GM21529 (cell line): ENCODE measurements around the gene PACS2.

Experiments
- ATAC-seq: cut with Tn5 transposase; IDR thresholded peaks from one replicate; pipeline ENCODE4 v1.9.1; 2021; ENCODE audit not compliant: unreplicated experiment

The PACS2 gene

DNA sequence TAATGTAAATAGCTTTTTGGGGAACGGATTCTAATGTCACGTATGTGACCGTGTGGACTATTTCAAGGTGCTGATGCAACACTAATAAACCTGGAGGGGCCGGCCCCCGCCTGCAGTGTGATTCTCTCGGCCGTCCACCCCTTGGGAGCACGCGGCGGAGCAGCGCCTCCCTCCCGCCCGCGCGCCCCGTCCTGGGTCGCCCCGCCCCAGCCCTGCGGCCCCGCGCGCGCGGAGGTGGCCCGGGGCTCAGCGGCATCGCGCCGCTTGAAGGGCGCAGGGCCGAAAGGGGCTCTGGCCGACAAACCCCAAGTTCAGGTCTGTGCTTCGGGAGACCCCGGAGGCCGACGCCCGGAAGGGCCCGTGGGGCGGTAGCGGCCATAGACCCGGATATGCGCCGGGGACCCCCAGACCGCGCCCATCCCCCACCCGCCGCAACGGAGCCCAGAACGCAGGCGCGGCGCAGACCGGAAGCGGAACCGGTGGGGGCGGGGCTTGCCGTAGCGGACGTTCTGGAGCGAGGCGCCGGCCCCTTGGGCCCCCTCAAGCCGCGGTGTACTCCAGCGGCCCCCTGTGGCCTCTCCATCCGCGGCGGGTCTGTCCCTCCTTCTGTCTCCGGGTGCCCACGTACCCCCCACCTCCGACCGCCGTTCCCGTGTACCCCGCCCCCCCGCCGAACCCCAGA is 83.6 kb downstream of the PACS2 start, which contains the start of gene TEX22:
TEX22 (plus strand) TSS at position 495 of the 682 bp plus-strand sequence. CDS start 803 bp downstream, outside the sequence.
- peak; percentile 83 for ATAC-seq

DNA sequence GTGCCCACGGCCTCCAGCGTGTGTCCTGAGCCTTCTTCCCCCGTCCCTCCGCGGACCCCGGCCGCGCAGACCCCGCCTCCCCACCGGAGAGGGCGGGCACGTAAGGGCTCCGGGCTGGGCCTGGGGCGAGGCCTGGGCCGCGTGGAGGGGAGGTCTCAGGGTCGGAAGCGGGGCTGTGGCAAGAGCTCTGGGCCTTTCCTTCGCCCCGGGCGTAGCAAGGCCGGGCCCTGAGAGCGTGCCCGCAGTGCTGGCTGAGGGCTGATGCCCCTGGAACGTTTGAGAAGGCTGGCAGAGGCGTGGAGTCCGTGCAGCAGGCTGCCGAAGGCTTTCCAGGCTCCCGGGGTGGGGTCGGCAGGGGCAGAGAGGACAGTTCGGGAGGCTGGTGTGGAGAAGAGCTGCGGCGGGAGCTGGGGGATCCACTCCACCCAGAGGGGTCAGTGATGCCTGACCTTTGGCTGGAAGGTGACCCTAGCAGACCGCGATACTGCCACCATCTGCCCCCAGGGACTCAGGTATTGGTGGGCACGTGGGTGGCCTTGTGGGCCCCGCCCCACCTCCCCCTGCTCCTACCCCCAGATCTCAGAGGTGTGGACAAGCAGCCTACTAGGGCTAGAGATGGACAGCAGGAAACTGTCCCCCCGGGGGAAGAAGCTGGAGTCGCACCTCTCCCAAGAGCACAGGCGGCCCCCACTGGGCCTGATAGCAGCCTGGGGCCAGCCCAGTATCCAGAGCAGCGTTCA is 84.3 kb downstream of the PACS2 start:
- ATAC-seq: peak; percentile 33

DNA sequence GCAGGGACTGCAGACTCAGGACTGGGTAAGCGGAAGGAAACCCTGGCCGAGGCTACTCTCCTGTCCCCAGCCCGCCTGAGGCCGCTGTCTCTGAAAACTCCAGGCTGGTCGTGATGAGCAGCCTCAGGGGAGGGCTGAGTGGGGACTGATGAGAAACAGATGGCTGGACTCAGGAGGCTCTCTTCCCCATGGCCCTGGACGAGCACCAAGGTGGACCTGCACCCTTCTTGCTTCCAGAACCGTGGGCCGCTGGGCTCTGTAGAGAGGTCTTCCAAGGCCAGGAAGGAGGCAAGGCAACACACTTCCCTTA is 84.9 kb downstream of the PACS2 start:
- no peak for ATAC-seq

DNA sequence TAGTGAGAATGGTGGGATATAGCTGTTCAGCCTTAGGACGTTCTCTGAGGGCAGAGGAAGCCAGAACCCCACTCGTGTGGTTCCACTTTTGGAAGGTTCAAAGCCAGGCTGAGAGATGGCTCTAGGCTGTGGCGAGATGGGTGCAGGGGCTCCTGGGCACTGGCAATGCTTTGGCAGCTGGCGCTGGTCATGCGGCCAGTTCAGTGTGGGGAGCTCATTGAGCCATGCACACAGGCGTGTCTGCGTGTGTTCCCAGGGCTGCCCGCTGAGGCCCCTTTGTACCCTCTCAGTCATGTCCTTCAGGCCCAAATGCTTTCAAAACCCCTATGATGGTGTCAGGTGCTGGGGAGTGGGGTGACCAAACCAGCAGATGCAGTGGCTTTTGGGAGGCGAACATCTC is 85.5 kb downstream of the PACS2 start:
- ATAC-seq: no peak

DNA sequence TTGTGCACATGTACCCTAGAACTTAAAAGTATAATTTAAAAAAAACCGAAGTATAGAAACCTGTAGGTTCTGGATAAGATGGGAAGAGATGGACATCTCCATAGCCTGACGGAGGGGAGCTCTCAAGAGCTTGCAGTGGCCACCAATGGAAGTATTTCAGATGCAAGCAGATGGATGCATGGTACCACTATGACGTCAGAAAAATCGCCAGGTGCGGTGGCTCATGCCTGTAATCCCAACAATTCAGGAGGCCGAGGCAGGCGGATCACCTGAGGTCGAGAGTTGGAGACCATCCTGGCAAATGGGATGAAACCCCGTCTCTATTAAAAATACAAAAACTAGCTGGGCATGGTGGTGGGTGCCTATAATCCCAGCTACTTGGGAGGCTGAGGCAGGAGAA is 87.2 kb downstream of the PACS2 start:
- ATAC-seq: no peak

DNA sequence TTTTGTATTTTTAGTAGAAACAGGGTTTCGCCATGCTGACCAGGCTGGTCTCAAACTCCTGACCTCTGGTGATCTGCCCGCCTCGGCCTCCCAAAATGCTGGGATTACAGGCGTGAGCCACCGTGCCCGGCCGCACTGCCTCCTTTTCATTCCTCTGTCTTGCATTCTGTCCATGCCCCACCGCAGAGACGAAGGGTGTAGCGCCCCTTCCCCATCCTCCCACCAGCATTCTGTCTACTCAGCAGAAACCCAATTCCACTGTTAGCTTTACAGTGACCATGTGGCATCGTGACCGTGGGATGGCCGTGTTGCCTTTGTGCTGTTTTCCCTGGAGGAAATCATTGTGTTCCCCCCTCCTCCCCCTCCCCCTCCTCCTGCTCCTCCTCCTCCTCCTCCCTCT is 94.0 kb downstream of the PACS2 start:
- ATAC-seq: no peak

DNA sequence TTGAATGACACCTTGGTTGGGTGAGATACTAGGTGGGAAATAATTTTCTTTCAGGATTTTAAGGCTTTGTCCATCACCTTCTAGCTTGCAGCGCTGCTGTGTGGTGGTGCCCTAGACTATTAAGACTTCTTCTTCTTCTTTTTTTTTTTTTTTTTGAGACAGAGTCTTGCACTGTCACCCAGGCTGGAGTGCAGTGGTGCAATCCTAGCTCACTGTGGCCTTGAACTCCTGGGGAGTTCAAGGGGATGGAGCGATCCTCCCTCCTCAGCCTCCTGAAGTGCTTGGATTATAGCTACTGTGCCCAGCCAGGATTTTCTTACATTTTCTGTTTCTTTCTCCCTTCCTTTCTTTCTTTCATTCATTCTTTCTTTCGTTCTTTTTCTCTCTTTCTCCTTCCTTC is 94.8 kb downstream of the PACS2 start:
- no peak for ATAC-seq

DNA sequence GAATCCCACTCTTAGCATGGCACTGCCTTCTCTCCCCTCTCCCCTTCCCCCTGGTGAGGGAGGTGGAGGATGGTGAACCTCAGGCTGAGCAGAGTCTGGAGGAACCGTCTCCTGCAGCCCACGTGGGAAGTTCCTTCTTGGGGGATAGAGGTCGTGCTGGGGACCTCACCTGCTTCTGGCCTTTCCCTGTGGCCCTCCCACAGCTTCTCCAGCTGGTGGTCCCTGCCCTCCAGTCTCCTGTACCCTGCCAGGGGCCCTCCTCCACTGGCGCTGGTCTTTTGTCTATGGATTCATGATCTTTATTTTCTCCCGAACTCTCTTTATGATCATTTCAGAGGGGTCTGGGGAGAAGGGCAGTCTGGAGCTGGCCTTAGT is 96.1 kb downstream of the PACS2 start:
- no peak for ATAC-seq

DNA sequence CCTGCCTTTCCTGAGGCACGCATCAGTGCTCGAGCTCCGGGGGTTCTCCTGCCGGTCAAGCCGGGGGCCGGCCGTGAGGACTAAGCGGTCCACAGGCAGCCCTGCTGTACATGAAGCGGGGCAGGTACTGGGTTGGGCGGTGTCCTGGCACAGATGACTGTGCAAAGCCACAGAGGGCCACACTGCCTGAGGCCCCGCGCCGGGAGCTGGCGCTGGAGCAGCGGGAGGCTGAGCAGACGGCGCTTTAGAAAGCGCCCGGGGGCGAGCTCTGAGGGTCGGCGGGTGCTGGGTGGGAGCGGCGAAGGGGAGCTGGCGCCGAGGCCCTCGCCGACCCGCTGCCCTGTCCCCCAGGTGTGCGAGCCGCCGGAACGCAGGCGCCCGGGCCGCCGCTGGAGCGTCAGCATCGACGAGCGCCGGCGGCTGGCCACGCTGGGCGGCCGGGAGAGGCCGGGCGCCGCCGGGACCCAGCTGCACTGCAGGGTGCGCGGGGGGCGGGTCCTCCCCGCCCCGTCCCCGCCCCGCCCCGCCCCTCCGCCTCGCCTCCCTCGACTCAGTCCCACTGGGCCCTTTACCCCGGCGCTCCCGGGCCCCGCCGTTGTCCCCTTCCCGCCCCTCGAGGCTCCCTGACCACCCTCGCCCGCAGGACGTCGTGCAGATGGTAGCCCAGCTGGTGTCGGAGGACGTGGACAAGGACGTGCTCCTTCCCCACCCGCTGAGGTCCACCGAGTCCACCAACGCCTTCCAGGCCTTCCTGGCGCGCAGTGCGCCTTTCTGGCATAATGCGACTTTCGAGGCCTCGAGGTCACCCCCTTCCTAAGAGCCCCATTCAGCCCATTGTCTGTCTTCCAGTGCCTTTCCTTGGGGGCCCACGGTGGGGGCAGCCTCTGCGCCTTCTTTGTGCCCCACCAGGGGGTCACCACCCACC is 96.7 kb downstream of the PACS2 start:
- ATAC-seq: no peak

DNA sequence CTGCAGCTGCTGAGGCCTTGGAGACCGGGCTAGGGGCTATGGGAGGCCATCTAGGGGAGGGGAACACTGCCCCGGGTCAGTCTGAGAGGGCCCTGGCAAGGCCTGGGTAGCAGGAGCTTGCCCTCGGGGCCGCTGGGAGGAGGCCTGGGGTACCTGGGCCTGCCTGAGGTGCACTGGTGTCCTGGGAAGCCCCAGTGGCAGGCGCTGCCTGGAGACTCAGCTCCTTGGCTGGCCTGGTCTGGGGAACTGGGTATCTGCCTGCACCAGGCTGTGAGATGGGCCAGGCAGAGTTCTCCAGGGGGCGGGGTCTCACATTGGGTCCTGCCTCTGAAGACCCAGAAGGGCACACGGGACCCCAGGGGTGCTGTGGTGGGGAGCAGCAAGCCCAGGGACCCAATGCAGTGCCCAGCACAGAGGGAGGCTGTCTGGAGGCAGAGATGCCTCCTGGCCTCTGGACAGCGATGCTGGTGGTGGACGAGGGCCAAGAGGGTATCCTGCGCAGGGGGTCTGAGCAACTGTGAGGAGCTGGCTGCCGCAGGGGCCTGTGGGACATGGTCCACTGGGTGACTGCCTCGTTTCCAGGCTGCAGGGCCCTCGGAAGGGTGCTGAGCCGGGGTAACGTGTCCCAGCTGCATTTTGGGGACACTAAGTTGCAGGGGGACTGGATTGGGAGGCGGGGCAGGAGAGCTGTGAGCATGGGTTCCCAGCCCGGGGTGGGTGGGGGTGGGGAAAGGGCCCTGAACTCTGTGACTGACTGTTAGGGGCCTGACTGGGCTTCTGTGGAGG is 97.6 kb downstream of the PACS2 start:
- ATAC-seq: no peak

DNA sequence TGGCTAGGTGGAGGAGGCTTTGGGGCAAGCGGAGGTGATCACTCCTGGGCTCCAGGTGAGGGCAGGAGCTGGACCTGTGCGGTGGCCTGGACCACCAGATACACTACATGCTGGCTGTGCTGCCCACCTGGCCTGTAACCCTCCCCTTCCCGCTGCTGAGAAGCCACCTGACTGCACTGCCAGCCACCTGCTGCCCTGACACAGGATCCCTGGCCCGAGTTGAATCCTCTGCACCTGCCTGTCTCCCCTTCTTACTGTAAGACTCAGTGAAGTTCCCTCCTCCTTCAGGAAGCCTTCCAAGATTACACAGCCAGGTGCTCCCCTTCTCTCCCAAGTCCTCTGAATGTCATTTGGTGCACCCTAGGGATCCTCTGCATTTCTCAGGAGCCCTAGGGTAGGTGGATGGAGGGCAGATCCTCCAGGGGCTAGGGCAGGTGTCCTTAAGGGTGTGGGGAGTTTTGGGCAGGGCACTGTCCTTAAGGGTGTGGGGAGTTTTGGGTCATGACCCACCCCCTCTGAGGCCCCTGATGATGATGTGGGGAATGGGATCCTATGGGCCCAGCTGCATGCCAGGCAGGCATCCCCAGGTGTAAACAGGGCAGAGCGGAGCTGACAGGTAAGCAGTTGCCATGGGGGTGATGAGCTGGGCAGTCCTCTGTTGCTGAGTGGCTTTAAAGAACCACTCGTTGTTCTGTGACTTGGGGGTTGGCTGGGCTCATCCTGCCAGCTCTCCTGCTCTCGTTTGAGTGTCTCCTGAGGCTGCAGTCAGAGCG is 98.4 kb downstream of the PACS2 start:
- ATAC-seq: no peak

DNA sequence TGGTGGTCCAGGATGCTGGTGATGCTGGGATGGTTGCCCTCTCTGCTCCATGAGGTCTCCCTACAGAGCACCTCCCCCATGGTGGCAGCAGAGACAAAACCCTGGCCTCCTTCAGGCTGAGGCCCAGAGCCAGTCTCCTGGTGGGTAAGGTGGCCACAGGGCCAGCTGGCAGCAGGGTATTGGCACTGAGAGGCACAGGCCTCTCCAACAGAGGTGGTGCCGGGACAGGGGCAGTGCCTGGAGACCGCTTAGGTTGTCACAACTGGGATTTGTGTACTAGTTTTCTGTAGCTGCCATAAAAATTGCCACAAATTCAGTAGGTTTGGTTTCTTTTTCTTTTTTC is 99.0 kb downstream of the PACS2 start:
- ATAC-seq: no peak

DNA sequence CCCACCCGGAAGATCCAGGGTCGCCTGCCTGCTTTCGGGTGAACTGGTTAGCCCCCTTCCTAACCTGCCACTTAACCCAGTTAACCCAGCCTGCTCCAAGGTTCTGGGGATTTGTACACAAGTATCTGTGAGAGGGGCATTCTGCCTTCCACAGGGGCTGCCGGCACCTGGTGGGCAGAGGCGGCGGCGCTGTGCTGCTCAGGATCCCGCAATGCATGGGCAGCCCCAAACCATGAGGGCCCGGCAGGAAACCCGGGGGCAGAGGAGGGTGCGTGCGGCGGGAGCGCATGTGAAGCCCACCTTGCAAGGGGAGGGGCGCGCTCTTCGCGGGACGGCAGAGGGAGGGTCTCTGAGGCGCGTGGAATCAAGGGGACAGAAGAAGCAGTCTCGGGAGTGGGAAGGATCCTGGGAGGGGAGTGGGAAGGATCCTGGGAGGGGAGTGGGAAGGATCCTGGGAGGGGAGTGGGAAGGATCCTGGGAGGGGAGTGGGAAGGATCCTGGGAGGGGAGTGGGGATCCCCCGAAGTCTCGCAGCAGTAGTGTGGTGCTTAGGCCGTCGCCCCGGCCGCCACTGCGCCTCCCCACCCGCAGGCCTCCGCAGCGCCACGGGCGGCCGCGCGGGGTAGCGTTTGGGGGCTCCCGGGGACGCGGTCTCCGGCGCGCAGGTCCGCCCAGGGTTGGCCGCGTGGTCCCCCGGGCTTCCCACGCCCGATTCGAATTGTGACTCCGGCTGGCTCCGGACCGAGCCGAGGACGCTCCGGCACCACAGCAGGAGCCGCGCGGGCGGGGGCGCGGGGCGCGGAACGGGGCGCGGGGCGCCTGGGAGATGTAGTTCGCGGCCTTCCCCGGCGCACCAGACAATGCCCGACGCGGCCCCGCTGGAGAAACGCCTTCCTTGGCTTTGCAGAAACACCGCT is 100.2 kb downstream of the PACS2 start:
- peak; percentile 63 for ATAC-seq

DNA sequence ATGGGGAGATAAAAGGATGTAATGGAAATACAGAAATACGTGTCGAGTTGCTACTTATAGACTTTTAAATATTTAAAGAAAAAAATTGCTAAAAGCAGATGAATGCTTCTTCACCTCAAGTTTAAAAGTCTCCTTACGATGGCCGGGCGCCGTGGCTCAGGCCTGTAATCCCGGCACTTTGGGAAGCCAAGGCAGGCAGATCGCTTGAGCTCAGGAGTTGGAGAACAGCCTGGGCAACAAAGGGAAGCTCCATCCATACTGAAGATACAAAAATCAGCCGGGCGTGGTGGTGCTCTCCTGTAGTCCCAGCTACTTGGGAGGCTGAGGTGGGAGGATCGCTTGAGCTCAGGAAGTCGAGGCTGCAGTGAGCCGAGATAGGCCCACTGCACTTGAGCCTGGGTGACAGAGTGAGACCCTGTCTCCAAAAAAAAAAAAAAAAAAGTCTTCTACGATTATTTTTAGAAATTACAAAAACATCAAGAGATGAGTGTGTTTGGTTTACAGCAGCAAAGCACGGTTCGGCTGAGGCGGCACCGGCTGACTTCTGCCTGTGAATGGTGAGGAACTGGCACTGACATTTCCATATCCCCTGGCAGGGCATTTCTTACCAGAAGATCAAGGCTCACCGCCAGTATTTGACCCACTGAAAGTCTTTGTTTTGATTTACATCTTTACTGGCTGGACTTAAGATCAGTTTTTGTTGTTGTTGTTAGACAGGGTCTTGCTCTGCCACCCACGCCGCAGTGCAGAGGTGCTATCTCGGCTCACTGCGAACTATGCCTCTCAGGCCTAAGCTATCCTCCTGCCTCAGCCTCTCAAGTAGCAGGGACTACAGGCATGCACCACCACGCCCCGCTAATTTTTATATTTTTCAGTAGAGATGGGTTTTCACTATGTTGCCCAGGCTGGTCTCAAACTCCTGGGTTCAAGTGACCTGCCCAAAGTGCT is 101.2 kb downstream of the PACS2 start:
- no peak for ATAC-seq

DNA sequence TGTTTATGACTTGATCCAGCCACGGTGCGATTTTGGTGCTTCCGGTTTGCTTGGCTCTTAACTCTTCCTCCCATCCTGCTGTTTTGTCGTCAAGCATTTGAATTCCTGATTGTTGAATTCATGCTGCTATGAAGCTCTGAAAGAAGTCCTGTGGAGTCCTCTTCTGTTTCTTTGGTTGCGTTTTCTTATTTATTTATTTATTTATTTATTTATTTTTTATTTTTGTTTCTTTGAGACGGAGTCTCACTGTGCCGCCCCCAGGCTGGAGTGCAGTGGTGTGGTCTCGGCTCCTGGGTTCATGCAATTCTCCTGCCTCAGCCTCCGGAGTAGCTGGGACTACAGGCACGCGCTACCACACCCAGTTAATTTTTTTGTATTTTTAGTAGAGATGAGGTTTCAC is 102.1 kb downstream of the PACS2 start:
- no peak for ATAC-seq

DNA sequence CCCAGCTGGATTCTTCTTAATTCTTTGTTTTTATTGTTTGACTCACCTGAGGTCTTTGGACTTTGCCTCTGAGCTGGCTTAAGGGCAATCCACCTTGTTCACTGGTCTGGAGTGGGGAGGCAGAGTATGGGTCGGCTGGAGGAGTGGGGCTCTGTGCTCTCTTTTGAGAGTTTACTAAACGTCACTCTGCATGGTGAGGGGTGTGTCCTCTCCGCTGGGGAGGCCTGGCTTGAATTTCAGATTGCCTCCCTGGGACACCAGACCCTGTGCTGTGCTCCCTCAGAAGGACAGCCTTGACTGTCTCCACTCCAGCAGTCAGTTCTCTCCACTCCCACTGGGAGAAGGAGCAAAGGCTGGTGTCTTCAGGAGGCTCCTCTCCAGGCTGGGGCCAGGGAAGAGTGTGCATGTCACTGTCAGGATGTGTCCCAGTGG is 103.2 kb downstream of the PACS2 start:
- no peak for ATAC-seq

DNA sequence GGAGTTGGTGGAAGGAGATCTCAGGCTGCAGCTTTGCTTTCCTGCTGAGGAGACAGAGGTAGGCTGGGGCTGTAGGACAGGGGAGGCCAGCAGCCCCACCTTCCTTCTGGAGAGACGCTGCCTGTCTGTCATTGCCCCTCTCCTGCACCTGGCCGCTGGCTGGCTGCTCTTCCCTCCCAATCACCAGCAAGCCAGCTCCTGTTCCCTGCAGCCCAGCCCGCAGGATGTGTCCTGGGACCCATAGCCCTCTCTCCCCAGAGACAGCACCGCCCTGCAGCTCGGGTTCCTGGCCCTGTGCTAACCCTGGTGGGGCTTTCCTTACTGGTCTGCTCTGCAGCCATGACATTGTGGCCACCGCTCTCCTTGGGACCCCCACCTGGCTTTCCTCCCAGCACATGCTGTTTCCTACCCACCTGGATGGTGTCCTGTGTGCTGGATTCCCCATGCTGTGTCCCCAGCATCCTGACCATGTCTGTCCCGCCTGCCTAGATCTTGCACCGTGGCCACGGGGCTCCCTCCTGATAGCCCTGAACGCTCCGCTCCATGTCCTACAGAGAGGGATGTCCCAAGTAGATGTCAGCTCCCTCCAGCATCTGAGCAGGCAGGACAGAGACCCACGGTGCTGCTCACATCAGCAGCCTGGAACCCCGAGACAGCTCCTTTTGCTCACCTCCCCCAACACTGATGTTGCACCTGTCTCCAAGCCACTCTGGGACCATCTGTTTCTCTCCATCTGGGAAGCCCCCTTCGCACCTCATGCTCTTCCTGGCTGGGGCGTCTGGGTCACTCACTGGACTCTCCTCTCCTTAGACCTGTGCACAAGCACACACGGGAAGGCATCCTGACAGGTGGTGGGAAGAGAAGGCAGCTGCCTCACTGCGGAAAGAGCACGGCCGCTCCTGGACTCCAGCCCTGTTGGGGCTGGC is 104.0 kb downstream of the PACS2 start:
- no peak for ATAC-seq
